Suppressor macrophage treated with lipopolysaccharide for 1 hour (primary cell): ENCODE measurements around the gene MAPKBP1.

Experiments
- DNase-seq, 3 donors: peaks; one replicate each; pipeline ENCODE4 v3.0.0-alpha.2; 2020 to 2022

Gene MAPKBP1

DNA sequence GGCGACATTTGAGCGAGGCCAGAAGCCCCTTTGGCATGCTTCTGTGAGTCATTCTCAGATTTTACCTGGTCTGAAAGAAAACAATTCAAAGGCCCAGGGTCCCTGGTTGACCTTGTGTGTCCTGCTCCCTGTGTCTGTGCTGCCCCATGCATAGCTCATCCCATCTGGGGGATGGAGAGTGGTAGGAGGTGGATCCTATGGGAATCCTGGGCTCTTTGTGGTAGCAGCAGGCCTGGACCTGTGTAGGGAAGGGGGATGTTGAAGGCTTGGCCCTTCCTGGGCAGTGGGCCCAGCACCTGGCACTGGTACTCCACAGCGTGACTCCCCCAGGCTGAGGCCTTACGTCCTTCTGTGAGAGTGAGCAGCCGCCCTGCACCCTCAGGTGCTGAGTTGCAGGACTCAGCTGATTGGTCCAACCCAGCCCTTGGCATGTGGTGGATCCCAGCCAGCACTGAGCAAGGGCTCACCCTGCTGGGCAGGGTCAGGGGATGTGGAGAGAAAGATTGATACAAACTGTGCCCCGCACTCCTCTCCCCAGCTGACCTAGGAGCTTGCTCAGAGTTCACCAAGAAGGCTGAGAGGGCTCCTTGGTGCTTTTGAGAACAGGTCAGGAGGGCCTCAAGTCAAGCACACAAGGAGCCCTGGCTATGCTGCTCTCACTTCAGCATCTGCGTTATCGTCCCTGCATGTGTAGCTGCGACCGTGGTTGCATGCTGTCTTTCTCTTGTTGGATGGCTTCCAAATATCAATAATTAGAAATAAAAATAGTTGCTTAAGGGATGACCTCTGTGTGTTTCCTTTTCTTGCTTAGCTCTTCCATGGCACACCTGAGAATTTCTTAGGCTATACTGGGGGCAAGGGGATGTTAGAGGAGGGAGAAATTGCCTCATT, 32.3 kb downstream of the MAPKBP1 start:
- no peak for DNase-seq

DNA sequence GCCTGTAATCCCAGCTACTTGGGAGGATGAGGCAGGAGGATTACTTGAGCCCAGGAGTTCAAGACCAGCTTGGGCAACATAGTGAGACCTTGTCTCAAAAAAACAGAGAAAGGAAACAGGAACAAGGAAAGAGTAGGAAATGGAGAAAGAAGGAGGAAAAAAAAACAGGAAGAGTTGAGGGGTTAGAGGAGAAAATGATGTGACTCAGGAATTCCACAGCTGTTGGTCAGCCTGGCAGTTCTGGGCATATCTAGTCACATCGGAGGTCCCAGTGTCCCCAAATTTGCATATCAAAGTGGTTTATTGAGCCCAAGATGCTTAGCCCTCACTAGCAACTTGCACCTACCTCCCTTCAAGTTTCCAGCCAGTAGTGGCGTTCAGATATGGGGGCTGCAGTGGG, 34.8 kb downstream of the MAPKBP1 start:
- peak; percentile 51 to 71 (median 54) for DNase-seq

DNA sequence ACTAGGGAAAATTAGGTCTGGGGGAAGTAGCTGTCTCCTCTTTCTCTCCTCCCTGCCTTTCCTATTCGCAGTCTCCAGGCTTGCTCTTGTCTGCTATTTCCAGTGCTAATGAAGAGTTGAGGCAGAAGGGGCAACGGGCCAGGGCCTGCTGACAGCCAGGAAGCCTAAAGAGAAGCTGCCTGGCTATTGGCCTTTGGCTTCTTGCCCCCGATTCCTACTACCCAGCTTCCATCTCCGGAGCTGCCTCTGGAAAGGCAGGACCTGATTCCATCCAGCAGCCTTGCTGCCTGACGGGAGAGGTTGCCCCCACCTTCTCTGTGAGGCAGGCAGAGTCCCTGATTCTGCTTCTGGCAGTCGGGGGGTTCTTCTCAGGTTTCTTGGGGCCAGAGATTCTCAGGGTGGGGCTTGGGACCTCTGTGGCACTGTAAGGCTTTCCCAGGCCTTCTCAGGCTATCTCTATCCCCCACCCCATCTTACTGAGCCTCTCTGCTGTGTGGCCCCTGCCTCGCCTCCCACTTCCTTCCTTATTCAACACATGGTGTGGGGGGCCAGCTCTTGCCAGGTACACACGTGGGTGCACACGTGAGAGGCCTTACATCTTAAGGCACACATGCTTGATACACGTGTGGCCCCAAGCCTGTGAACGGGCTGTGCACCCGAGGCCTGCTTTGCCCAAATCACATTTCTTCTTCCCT, 35.4 kb downstream of the MAPKBP1 start:
- DNase-seq: no peak

DNA sequence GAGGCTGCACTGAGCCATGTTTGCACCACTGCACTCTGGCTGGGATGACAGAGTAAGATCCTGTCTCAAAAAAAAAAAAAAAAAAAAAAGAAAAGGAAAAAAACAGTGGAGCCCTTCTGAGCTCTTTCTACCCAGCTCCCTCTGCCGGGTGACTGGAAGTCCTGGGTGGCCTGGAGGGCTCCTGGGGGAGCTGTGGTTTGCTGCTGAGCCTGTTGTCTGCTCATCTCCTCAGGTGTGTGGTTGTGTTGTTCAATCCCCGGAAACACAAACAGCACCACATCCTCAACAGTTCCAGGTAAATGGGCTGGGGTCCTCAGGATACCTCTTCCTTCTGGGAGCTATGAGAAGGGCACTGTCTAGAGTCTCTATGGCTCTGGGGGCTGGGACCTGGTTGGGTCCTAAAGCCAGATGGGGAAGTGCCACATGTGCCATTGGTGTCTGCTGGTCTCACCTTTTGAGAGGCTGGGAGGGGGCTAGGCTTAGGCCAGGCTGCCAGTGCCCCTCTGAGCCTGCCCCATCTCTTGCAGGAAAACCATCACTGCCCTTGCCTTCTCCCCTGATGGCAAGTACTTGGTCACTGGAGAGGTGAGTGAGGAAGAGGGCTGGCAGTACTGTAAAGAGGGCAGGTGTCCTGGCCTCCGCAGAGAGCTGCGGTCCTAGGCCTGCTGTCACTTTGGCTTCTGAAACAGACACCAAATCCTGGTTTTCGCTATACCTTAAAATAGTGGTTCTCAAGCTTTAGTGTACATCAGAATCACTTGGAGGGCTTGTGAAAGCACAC, 36.6 kb downstream of the MAPKBP1 start:
- no peak for DNase-seq

DNA sequence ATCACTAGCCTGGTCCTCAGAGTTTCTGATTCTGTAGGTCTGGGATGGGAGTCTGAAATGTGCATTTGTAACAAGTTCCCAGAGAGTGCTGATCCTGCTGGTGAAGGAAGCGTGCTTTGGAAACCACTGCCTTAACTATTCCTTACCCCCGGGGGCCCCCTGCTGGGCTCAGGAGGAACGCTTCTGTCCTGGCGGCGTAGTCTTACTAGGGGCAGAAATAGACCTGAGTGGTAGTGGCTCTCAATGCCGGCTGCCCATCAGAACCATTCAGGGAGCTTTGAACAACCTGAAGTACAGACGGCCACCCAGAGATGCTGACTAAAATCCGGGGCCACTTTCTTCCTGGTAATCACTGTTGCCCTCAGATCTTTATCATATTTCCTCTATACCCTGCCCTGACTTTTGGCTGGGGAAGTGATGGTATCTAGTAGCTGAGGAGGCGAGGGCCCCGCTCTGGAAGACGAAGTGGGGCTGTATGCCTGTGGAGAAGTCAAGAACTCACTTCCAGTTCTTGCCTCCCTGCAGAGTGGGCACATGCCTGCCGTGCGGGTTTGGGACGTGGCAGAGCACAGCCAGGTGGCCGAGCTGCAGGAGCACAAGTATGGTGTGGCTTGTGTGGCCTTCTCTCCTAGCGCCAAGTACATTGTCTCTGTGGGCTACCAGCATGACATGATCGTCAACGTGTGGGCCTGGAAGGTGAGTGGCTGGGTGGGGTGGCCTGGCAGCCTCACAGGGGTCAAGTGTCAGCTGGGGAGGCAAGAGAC, 37.3 kb downstream of the MAPKBP1 start:
- peak; percentile 86 to 94 (median 90) for DNase-seq

DNA sequence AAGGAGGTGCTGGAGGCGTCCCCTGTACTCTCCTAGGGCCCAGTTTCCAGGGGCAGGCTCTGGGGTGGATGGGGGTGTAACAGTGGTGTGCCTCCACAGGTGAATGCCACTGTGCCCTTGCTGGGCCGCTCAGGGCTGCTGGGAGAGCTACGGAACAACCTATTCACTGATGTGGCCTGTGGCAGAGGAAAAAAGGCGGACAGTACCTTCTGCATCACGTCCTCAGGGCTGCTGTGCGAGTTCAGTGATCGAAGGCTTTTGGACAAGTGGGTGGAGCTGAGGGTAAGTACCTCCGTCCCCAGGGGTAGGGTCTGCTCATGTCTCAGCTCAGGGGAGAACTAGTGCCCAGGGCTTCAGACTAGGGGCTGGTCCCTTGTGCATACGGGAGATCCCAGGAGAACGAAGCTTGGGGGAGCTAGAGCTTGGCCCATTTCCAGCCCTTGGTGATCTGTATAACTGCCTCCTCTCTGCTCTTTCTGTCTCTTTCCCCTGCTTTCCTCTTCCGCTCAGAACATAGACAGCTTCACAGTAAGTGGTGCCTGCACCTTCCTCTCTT, 38.6 kb downstream of the MAPKBP1 start:
- DNase-seq: no peak

DNA sequence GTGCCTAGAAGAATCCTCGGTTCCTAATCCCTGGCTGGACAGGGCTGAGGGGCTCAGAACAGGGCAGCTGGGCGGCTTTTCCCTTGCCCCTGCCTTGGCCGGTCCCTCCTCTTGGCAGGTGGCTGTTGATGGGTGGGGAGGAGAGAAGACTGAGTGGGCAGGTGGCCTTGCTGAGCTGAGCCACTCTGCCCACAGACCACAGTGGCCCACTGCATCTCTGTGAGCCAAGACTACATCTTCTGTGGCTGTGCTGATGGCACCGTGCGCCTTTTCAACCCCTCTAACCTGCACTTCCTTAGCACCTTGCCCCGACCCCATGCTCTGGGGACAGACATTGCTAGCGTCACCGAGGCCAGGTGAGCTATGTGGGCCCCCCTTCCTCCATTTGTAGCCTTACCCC, 39.1 kb downstream of the MAPKBP1 start:
- DNase-seq: no peak

DNA sequence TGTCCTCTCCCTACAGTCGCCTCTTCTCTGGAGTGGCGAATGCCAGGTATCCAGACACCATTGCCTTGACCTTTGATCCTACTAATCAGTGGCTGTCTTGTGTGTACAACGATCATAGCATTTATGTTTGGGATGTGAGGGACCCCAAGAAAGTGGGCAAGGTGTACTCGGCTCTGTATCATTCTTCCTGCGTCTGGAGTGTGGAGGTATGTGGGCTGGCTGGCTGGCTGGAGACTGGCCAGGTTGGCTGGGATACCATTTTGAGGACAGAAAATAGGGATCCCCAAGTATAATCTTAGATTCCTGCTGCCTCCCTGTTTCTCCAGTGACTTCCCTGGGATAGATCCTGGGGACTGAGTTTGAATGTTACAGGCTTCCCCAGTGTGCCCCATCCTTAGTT, 40.2 kb downstream of the MAPKBP1 start:
- DNase-seq: no peak

DNA sequence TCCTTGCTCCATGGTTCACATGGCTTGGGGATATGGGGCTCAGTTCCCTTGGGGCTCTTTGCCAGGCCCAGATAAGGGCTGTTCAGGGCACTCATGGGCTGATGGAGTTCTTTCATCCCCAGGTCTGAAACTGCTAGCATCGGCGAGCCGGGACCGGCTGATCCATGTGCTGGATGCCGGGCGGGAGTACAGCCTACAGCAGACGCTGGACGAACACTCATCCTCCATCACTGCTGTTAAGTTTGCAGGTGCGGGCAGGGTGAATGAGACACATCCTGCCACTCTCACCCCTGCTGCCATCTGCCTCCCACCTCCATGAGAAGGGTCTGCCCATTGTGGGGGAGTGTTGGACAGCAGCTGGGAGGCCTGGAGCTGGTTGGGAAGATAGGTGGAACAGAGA, 42.5 kb downstream of the MAPKBP1 start:
- no peak for DNase-seq

DNA sequence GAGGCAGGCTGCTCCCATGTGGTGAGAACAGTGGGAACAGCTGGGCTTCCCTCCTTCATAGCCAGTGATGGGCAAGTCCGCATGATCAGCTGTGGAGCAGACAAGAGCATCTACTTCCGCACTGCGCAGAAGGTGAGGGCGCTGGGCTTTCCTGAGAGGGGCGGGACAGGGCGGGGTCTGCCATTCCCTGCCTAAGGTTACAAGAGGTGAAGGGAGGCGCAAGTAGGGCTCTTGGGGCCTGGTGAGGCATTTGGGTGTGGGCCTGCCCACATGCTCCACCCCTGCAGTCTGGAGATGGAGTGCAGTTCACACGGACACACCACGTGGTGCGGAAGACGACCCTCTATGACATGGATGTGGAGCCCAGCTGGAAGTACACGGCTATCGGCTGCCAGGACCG, 43.0 kb downstream of the MAPKBP1 start:
- DNase-seq: no peak

DNA sequence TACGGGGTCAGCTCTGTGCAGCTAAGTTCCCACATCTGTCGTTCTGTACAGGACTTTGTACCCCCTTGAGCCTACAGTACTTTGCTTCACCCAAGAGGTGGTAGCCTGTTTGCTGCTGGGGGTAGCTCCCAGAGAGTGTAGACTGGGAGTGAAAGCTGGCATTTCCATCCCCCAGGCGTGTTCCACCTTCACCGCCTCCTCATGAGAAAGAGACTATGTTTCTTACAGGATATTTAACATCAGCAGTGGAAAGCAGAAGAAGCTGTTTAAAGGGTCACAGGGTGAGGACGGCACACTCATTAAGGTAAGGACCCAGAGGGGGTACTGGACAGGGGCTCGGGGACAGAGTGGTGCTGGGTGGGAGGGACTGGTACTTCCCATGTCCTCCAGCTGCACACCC, 43.5 kb downstream of the MAPKBP1 start:
- DNase-seq: no peak

DNA sequence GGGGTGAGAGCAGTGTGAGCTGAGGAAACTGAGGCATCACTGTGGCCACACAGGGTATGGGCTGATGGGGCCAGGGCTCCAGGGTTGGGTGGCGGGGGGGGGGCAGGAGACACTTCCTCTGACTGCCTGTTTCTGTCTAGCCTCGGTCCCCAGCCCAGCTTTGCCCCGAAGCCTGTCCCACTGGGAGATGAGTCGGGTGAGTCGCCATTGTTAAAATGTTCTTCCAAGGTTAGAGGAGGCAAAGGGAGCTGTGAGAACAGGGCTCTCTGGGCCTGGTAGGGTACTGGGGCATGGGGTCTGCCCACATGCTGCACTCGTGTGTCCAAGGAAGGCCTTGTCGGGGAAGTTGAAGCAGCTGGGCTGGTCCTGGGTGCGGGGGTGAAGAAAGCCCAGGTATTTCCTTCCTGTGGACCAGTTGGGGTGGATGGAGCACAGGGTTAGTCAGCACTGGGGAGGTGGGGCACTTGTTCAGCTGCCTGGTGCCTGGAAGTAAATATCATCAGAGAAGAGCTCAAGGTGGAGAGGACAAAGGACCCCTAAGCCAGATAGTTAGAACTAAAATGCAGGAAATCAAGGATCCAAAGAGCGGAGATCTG, 45.3 kb downstream of the MAPKBP1 start:
- no peak for DNase-seq

DNA sequence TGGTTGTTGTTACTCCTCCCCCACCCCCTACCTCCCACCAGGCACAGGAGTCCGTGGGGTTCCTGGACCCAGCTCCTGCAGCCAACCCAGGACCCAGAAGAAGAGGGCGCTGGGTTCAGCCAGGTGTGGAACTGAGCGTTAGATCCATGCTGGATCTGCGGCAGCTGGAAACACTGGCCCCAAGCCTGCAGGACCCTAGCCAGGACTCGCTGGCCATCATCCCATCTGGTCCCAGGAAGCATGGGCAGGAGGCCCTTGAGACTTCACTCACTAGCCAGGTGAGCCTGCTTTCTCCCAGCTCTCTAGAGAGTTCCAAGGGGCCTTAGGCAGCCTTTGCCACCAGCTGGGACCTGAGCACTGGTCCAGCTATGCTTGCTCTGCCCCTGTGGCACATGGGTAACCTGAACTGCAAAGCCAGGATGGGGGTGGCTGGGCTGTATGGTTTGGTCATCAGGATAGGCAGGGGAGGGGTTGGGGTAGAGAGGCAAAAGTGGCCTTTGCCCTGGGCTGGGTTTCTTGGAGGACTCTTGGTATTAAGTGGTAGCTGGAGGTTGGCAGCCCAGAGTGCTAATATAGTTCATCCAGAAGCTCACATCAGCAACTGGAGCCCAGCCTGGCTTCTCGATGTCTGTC, 46.6 kb downstream of the MAPKBP1 start:
- no peak for DNase-seq

DNA sequence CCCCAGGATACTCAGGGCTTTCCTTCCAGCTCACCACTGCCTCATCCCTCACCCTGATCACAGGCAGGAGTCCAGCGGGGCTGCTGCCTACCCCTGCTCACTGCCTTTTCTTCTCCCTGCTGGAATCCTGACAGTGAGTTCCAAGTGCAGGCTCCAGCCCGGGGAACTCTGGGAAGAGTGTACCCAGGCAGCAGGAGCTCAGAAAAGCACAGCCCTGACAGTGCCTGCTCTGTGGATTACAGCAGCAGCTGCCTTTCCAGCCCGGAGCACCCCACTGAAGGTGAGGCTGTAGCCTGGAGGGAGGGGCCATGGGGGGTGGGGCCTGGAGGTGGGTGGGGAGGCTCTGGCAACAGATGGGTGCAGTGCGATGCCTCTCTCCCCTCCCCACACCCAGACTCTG, 47.5 kb downstream of the MAPKBP1 start:
- DNase-seq: no peak

DNA sequence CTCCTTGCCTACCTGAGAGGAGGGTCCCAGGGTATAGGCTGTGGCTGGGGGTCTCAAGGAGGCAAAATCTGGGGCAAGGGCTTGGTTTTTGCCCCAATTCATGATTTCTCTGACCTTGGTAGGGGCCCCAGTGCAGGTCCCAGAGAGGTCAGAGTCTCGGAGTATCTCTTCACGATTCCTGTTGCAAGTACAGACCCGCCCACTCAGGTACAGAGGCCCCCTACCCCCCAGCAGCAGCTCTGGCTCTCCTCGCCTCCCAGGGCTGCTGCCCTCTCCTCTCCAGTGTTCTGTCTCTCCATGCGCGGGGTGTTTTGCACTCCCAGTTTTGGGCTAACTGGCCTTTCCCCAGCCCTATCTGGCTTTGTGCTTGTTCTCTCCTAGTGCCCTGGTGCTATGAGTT, 48.2 kb downstream of the MAPKBP1 start:
- no peak for DNase-seq

DNA sequence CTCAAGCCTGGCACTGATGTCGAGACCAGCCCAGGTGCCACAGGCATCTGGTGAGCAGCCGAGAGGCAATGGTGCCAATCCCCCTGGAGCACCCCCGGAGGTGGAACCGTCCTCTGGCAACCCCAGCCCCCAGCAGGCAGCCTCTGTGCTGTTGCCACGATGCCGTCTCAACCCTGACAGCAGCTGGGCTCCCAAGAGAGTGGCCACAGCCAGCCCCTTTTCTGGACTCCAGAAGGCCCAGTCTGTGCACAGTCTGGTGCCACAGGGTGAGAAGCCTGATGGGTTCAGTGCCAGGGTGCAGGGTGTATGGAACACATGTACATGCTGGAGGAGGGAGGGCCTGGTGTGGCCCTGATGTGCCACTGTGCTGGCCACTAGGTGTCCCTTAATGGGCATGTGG, 48.7 kb downstream of the MAPKBP1 start:
- no peak for DNase-seq

DNA sequence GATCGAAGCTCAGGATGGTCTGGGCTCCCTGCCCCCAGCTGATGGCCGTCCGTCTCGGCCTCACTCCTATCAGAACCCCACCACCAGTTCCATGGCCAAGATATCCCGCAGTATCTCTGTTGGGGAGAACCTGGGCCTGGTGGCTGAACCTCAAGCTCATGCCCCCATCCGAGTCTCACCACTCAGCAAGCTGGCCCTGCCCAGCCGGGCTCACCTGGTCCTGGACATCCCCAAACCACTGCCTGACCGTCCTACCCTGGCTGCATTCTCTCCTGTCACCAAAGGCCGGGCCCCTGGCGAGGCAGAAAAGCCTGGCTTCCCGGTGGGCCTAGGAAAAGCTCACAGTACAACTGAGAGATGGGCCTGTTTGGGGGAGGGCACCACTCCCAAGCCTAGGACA, 49.2 kb downstream of the MAPKBP1 start:
- DNase-seq: no peak

DNA sequence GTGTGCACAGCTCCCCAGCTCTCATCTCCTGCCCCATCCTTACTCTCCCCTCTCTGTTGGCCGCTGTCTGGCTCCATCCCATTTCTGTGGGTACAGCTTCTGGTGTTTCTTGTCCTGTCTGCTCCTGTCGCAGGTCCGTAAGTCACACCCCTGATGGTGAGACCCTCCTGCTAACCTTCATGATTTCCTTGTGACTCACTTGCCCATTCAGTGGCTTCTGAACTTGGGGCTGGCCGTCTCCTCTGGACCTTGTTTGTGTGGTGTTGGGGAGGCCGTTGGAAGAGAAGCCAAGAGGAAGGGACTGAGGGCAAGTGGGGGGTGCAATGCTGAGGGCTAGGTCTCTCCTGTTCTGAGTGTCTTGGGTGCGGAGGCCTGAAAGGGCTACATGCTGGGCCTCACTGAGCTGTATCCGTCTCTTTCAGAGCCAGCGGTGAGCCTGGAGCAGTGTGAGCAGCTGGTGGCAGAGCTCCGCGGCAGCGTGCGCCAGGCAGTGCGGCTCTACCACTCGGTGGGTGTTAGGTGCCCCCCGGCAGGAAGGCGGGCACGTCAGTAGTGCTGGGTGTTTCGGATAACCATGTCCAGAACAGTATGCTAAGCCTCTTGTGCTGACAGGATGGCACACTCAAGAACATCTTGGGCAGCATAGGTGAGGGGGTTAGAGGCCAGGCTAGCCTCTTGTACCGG, 49.9 kb downstream of the MAPKBP1 start:
- no peak for DNase-seq

DNA sequence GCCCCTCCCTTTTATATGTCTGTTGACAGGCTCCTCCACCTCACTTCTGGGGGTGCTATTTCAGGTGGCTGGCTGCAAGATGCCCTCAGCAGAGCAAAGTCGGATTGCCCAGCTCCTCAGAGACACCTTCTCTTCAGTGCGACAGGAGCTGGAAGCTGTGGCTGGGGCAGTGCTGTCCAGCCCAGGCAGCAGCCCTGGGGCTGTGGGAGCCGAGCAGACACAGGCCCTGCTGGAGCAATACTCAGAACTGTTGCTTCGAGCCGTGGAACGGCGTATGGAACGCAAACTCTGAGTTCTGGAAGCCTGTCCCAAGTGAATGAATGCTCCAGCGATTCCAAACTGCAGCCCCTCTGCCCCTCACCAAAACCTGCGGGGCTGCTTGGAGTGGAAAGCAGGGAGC, 50.9 kb downstream of the MAPKBP1 start:
- no peak for DNase-seq

DNA sequence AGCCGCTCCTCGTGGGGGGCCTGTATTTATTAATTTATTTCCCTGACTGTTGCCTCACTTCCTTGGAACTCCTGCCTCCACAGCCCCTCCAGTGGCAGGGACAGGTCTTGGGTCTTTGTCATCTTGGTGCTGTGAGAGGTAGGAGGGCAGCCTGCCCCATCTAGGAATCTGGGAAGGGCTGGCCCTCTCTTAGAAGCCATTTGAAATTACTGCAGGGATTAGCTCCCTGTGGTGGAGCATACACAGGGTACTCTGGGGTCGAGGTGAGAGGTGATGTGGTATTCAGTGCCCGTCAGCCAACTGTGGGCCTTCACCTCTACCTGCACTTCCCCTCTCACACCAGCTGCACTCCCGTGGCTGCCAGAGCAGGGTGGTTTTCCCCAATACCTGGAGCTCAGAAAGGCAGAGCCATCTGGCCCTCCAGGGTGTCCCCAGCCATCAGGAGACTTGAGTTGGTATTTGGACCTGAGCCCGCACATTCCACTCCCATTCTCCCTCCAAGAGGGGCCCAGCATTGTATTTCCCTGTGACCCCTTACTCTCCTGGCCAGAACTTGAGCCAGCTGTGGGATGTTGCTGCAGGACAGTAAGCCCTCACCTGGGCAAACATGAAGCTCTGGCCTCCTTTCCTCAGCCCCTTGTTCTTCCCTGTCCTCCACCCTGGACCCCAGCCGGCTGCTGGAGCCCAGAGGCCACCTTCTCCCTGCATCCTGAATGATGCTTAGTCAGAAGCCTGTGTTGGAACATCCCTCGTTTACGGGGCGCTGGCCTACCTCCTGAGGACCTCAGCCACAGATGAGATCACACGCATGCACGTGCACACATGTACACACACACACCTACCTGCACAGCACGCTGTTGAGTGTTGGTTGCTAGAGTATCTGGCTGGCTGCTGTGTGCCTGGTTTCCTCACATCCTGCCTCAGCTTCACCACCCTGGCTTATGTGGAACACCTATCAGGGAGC, 51.6 kb downstream of the MAPKBP1 start:
- no peak for DNase-seq
